Activated T-cell treated with anti-CD3 and anti-CD28 coated beads for 48 hours (primary cell): ENCODE results near the gene RILP.

Experiments used
- DNase-seq: peaks from one replicate; pipeline ENCODE4 v3.0.0-alpha.2; 2020; ENCODE audit warnings: low read depth

RILP gene

DNA sequence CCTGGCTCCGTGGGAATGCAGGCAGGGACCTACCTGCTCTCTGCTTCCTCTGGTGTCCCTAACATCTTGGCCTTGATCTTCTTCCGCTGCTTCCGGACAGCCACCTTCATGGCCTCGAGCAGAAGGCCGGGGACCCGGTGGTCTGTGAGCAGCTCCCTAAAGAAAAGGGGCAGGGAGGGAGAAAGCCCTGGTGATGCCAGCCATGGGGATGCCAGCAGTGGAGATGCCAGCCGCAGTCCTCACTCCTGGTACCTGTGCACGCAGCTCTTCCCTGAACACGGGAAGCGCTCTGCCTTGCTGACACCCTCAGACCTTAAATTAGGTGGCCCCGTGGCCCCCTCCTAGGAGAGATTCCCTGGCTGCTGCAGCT lies 1.9 kb downstream of the RILP start:
- DNase-seq, result no peak

DNA sequence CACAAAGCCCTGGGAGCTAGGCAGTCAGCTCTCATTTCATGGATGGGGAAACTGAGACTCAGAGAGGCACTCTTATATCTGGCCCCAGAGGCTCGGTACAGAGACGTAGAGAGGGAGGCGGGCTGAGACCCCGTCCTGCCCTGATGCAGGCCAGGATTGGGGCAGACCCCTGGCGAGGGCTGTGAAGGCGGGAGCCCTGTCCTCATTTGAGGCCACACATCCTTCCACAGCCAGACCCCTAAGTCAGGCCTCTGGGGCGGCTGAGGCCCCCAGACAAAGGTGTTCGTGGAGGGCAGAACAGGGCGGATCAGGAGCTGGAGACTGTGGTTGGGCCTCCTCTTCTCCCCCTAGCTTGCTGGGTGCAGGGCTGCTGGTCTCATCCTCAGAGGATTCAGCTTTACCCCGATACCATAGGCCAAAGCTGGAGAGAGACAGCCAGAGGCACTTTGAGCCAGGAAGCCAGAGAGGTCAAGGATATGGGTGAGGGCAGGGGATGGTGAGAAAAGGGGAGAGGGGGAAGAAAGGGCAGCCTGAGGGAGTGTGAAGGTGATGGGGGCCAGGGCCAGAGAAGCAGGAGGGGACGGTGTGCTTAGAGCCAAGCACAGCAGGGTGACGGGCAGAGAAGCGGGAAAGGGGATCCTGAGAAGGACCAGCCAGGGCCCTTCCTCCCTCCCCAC lies 3.3 kb downstream of the RILP start:
- no peak for DNase-seq

DNA sequence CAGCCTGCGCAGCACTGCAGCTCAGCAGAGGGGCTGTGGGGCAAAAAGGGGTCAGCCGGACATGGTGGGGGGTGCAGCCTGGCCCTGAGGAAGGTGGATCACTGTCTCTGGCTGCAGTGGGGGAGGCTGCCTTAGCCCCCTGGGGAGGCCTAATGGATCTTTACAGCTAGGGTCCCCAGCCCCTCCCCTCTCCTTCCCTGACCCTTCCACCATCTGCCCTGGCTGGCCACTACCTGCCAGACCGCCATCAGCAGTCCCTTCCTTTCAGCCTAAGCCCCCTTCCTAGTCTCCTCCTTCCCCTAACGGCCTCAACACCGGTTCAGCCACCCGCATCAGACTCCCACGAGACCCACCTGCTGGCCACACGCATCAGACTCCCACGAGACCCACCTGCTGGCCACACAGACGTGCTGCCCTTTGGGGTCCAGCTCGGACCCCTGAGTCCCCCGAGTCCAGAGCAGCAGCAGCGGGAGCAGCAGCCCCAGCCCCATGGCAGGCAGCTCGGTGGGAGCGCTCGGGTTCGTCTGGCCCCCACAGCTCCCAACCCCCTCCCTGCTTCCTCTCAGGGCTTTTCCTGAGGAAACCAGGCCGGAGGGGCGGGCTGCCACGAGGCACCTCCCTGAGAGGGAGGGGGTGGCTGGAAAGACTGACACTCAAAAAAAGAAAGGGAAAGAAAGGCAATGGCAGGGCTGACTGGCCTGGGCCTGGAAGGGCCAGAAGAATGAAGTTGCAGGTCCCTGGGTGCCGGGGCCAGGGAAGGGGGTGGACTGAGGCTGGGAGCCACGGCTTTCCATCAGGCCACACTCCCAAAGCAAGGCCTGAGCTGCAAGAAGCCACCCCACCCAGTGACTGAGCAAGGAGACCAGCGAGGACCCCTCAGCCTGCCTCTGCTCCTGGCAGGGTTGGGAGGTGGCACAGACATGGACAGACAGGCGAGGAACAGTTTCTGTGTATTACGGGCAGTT lies 4.2 kb downstream of the RILP start, which contains the start of gene SCARF1:
Gene SCARF1, minus strand, starts transcription at position 526 of the 965 bp plus-strand sequence. Its CDS starts 35 bp downstream, at position 491.
- no peak for DNase-seq

GRCh38 chr17:1644493-1645206 lies 5.0 kb downstream of the RILP start:
- peak; percentile 34 for DNase-seq

DNA sequence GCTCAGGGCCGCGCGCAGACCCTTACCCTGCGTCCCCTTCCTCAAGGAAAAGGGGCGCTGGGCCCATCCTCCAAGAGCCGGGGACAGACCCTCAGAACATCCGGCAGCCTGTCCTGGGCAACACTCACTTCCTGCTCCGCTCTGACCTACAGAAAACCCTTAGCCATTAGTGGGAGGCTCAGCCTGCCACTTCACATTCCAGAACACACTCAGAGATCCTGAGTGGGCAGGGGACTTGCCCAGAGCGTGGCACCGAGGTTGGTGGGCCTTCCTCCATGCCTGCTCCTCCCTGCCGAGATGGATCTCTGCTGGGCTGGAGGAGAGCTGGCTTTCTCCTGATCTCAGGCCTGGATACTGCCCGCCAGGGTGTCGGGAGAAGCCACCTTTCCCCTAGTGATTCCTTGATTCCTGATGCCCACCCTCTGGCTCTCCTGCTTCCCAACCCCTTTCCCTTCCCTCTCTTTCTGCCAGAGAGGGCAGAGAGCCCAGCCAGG lies 5.6 kb downstream of the RILP start:
- no peak for DNase-seq

DNA sequence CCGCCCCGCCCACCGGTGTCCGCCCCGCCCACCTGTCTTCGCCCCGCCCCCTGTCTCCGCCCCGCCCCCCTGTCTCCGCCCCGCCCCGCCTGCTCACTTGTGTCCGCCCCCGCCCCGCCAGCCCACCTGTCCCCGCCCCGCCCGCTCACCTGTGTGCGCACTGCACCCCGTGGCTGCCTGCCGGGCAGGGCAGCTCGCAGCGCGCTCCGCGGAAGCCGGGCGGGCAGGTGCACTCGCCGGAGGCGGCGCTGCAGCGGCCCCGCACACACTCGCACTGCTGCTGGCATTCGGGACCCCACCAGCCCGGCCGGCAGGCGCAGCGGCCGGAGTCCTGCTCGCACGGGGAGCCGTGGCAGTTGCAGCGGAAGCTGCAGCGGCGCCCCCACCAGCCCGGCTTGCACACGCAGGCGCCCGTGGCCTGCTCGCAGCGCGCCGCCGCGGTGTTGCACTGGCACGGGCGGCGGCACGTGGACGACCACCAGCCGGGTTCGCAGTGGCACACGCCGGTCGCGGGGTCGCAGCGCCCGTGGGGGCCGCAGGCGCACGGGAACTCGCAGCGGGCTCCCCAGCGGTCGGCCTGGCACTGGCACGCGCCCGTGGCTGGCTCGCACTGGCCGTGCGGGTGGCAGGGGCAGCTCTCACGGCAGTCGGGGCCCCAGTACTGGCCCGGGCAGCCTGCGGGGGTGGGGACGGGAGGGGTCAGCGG lies 6.2 kb downstream of the RILP start:
- DNase-seq, result peak; percentile 44

DNA sequence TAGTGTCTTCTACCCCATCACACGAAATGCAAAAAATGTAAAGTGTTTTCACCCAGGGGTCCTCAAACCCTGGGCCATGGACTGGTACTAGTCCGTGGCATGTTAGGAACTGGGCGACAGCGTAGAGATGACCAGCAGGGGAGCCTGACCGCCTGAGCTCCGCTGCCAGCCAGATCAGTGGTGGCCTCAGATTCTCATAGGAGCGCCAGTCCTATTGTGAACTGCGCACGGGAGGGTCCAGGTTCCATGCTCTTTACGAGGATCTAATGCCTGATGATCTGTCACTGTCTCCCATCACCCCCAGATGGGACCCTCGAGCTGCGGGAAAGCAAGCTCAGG lies 8.6 kb downstream of the RILP start:
- DNase-seq, result no peak

- DNase-seq, result no peak
These were observed 9.2 kb downstream of the RILP start for GRCh38 chr17:1640329-1641064.

DNA sequence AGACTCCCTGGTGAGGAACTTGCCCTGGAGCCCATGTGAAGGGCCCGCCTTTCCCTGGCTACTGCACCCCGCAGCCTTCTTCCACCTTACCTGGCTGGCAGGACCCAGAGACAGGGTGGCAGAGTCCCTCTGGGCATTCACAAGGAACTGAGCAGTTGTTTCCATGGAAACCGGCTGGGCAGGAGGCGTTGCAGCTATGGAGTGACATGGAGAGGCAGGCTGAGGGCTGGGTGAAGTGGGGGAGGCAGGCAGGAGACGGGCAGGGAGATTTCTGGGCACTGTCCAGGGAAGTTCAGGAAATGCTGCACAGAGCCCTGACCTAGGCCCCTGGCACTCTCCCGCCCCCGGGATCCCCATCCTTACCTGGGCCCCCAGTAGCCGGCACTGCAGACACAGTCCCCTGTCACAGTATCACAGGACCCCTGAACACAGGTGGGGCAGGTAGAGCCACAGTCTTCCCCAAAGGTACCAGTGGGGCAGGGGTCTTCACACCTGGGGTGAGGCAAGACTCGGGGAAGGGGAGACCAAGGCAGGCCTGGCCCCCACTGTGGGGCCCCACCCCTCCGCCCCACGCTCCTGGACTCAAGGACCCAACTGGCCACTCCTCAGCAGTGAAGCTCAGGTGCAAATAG lies 10.0 kb downstream of the RILP start:
- DNase-seq, result no peak

DNA sequence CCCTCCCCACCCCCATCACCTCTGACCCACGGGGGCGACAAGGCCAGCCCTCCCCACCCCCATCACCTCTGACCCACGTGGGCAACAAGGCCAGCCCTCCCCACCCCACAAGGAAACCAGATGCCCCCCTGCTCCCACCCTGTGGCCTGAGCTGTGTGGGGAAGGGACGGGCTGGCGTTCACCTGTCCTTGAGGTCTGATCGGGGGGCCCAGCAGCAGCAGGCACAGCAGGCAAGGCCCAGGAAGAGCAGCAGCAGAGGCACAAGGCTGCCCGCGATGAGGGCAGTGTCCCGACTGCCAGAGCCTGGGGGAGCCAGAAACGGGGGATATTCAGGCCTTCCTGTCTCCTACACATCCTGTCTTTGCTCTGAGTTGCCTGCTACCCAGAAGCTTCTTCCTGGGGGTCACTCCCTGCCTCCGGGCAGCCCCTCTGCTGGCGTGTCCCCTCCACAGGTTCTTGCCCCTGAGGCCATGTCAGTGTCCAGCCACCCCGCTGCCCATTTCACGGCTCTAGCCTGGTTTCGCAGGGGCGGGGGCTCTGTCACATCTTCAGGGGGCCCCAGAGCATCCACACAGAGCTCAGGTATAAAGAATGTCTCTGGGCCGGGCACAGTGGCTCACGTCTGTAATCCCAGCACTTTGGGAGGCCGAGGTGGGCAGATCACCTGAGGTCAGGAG lies 10.9 kb downstream of the RILP start:
- no peak for DNase-seq

DNA sequence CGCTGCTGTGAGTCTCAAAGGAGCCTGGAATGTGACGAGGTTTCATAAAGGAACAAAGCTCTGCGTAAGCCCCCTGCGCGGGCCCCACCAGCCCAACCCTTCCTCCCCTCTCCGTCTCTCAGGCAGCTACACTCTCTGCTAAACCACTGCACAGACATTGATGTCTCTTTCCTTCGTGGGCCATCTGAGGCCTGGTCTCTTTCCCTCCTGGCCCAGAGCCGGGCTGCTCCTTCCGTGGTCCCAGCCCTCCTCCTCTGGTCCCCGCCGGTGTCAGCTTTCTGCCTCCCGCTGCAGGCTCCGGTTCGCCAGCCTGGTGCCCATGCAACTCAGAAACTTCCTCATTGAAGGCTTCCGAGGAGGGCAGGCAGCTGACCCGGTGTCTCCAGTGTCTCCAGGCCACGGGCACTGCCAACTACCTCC lies 11.5 kb downstream of the RILP start:
- DNase-seq, result no peak

- DNase-seq, result no peak
These were observed 12.9 kb downstream of the RILP start for GRCh38 chr17:1636732-1637285.

DNA sequence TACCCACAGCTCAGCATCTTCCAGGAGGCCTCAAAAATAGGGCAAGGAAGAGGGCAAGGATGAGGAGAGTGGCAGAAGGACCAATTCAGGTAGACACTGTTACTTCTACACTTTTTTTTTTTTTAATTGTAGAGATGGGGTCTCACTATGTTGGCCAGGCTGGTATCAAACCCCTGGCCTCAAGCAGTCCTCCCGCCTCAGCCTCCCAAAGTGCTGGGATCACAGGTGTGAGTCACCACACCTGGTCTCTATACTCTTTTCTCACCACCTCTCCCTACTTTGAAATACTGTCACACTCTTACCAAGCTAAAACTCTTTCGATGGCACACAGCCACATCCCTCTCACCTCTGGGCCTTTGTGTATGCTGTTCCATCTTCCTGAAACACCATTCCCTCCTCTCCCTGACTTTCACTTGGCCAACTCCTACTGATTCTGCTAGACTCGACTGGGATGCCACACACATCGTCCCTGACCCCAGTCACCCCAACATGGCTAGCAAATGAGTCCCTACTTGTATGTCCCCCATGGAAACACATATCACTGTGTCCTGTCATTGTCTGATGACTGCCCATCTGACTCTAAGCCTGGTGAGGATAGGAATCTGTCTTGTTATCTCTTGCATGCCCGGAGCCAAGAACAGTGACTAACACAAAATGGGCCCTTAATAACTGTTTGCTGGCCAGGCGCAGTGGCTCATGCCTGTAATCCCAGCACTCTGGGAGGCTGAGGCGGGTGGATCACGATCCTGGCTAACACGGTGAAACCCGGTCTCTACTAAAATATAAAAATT lies 13.8 kb downstream of the RILP start:
- no peak for DNase-seq

DNA sequence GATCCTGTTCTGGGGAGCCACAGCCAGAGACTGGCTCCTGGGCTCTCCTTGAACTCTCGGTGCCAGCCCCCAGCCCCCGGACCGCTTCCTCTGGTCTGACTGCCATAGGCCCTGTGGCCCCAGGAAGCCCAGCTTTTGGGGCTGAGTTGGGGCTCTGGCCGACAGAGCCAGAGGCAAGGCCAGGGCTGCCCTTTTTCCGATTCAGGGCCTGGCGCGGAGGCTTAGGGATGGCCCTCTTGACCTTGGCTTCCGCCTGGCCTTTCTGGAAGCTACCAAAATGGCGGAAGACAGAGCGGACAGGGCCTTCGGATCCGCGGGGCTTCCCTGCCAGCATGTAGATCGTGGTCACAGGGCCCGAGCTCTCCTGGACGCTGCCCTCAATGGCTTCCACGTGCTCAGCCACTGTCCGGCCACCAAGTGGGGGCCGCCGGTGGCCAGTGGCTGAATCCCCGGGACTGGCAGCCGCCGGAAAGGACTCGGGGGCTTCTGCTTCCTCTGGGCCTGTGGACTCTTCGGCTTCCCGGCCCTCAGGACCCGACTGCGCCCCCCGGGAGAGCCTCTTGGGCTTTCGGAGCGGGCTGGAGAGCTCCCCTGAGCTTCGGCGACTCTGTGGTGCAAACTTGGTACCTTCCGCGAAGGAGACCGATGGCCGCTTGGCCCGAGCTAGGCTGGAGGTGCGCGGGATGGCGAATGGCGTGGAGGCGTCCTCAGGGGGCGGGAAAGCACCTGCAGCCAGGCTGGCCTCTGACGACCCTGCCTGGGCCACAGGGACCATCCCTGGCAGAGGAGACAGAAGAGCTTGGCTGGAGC lies 14.6 kb downstream of the RILP start:
- DNase-seq, result no peak

GRCh38 chr17:1630662-1631061 lies 19.0 kb downstream of the RILP start:
- no peak for DNase-seq

DNA sequence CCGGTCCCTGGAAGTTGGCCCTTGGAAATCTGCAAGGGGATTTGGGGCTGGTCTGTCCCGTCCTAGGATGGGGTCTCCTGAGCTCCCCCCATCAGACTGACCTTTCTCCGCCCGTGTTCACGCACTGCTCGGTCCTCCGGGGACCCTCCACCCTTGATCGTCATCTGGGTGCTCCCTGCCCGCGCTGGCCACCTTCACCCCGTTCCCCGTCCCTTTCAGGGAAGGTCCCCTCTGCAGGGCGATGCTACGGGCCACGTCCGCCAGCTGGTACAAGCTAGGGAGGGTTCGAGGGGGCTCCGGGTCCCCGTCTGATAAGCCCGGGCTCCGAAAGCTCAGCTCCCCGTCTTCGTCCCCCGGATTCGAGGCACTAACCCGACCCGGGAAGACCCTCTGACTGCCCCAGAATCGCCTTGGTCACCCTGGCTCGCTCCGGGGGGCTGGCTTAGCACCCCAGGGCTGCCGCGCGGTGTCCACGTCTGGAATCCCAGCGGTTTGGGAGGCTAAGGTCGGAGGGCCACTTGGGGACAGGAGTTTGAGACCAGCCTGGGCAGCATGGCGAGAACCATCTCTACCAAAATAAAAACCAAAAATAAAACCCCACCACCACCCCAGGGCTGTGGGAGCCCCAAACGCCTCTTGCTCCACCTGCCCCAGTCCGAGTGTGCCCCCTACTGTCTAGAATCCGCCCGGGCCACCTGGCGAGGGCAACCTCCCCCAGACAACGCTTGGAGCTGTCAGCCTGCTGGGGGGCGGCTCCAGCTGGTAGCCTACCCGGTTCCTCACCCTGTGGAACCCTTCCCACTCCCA lies 20.0 kb downstream of the RILP start:
- DNase-seq, result peak; percentile 82

DNA sequence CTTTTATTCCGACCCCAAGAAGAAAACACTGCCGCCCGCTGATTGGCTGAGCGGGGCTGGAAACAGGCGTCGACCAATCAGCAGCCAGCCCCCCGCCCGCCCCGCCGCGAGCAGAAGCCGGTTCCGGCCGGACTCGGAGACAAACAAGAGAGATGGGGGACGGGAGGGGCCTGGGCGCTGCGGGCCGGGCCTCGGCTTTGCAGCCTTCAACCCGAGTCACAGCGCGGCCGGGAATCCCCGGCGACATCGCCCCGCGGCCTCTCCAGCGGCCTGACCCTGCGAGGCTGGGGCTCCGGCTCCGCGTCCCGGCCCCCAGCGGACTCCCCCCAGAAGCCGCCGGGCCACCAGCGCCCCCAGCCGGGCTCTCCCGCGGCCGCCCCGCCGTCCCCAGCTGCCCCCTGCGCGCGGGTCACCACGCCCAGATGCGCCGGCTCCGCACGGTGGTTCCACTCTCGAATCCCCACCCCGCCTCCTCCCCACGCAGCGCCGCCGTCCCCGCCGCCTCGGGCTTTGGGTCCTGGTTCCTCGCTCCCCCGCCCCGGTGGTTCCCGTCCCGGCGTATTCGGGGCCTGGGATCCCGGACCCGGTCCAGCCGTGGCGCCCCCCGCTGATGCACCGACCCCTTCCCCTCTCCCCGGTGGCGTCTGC lies 20.7 kb downstream of the RILP start:
- DNase-seq, result peak; percentile 87
